ENCODE results near the gene MAX.

Gene MAX

GRCh38 chr14:65072256-65072655 lies 30.1 kb downstream of the MAX start:
- Histone ChIP-seq H3K18ac (ENCODE audit: low read length) (no peak overlapping the region), H4K91ac (ENCODE audit: low read depth, low read length) (no peak overlapping the region), H3K23ac (ENCODE audit: low read length) (no peak overlapping the region), H3K9me3 (ENCODE audit: insufficient read depth, low read depth, low read length) (peaks cover 1% of the 10 kb centered on the region), H3K79me1 (ENCODE audit: low read length) (no peaks in the 10 kb centered on the region), H3K9ac (ENCODE audit: low read length) (no peak overlapping the region), H4K12ac (ENCODE audit: low read depth, low read length) (no peak overlapping the region), H4K8ac (ENCODE audit: low read depth, low read length) (no peak overlapping the region), H2AK5ac (ENCODE audit: low read length) (no peak overlapping the region), H3K4ac (ENCODE audit: low read depth, low read length) (no peak overlapping the region), H2BK5ac (ENCODE audit: low read depth, low read length, poor library complexity) (no peak overlapping the region), H3K79me2 (ENCODE audit: control insufficient read depth, insufficient read depth, low read length, poor library complexity) (peaks cover 1% of the 10 kb centered on the region), H3K36me3 (ENCODE audit: control insufficient read depth in 1 of 2, insufficient read depth in 2 of 2, low read length in 2 of 2) (peaks cover 34 to 40% of the 10 kb centered on the region in 2 experiments), H3K27ac (ENCODE audit: low read depth, low read length) (no peak overlapping the region), H2AFZ (ENCODE audit: insufficient read depth, low read length, poor library complexity) (no peak overlapping the region), H2BK120ac (ENCODE audit: insufficient read depth, low read length, poor library complexity) (peak overlapping the region; percentile 2), H3K27me3 (ENCODE audit: insufficient read depth, low read length) (no peaks in the 10 kb centered on the region), H3K4me3 (ENCODE audit: low read depth, low read length) (no peak overlapping the region), H2BK12ac (ENCODE audit: low read length) (no peak overlapping the region), H3K4me2 (ENCODE audit: low read length) (no peak overlapping the region), H3K4me1 (ENCODE audit: control insufficient read depth in 1 of 2, insufficient read depth in 2 of 2, low read length in 2 of 2) (no peaks in the 10 kb centered on the region), H3K14ac (ENCODE audit: low read length) (no peak overlapping the region)
- DNase-seq: no peak
- no CpG with 5 or more reads among the region's 6 CpGs for WGBS (ENCODE audit: extremely low coverage, insufficient coverage, insufficient read length)

- Histone ChIP-seq H3K23ac (ENCODE audit: low read length) (no peak overlapping the region), H3K4me1 (ENCODE audit: control insufficient read depth in 1 of 2, insufficient read depth in 2 of 2, low read length in 2 of 2) (no peaks in the 10 kb centered on the region), H3K18ac (ENCODE audit: low read length) (no peak overlapping the region), H3K9ac (ENCODE audit: low read length) (no peak overlapping the region), H2BK5ac (ENCODE audit: low read depth, low read length, poor library complexity) (no peak overlapping the region), H3K9me3 (ENCODE audit: insufficient read depth, low read depth, low read length) (peaks cover 1% of the 10 kb centered on the region), H4K91ac (ENCODE audit: low read depth, low read length) (no peak overlapping the region), H4K8ac (ENCODE audit: low read depth, low read length) (no peak overlapping the region), H3K36me3 (ENCODE audit: control insufficient read depth in 1 of 2, insufficient read depth in 2 of 2, low read length in 2 of 2) (peaks cover 28 to 35% of the 10 kb centered on the region in 2 experiments), H3K4me2 (ENCODE audit: low read length) (no peak overlapping the region), H2AFZ (ENCODE audit: insufficient read depth, low read length, poor library complexity) (no peak overlapping the region), H3K27me3 (ENCODE audit: insufficient read depth, low read length) (no peaks in the 10 kb centered on the region), H2BK120ac (ENCODE audit: insufficient read depth, low read length, poor library complexity) (no peak overlapping the region), H2AK5ac (ENCODE audit: low read length) (no peak overlapping the region), H2BK12ac (ENCODE audit: low read length) (no peak overlapping the region), H4K12ac (ENCODE audit: low read depth, low read length) (no peak overlapping the region), H3K27ac (ENCODE audit: low read depth, low read length) (no peak overlapping the region), H3K4ac (ENCODE audit: low read depth, low read length) (no peak overlapping the region), H3K79me1 (ENCODE audit: low read length) (no peaks in the 10 kb centered on the region), H3K79me2 (ENCODE audit: control insufficient read depth, insufficient read depth, low read length, poor library complexity) (peaks cover 1% of the 10 kb centered on the region), H3K14ac (ENCODE audit: low read length) (no peak overlapping the region), H3K4me3 (ENCODE audit: low read depth, low read length) (no peak overlapping the region)
- DNase-seq: no peak
- WGBS (ENCODE audit: extremely low coverage, insufficient coverage, insufficient read length): no CpG with 5 or more reads among the region's 3 CpGs
These were observed 30.8 kb downstream of the MAX start for GRCh38 chr14:65071544-65071943.

- no peak overlapping the region for H3K18ac ChIP-seq (ENCODE audit: low read length)
- H3K4ac ChIP-seq (ENCODE audit: low read depth, low read length): no peak overlapping the region
- peaks cover 1% of the 10 kb centered on the region for H3K79me2 ChIP-seq (ENCODE audit: control insufficient read depth, insufficient read depth, low read length, poor library complexity)
- no peaks in the 10 kb centered on the region for H3K27me3 ChIP-seq (ENCODE audit: insufficient read depth, low read length)
- H3K23ac ChIP-seq (ENCODE audit: low read length): no peak overlapping the region
- peaks cover 6 to 8% of the 10 kb centered on the region in 2 experiments for H3K4me1 ChIP-seq (ENCODE audit: control insufficient read depth in 1 of 2, insufficient read depth in 2 of 2, low read length in 2 of 2)
- no CpG with 5 or more reads among the region's 12 CpGs for WGBS (ENCODE audit: extremely low coverage, insufficient coverage, insufficient read length)
- H4K8ac ChIP-seq (ENCODE audit: low read depth, low read length): no peak overlapping the region
- H2AFZ ChIP-seq (ENCODE audit: insufficient read depth, low read length, poor library complexity): no peak overlapping the region
- H2BK12ac ChIP-seq (ENCODE audit: low read length): no peak overlapping the region
- H4K12ac ChIP-seq (ENCODE audit: low read depth, low read length): no peak overlapping the region
- DNase-seq: peak; percentile 53 to 79
- peak overlapping the region; percentile 4 for H3K4me3 ChIP-seq (ENCODE audit: low read depth, low read length)
- H3K4me2 ChIP-seq (ENCODE audit: low read length): no peak overlapping the region
- no peak overlapping the region for H3K27ac ChIP-seq (ENCODE audit: low read depth, low read length)
- H3K9me3 ChIP-seq (ENCODE audit: insufficient read depth, low read depth, low read length): peaks cover 6% of the 10 kb centered on the region
- no peaks in the 10 kb centered on the region for H3K79me1 ChIP-seq (ENCODE audit: low read length)
- H3K14ac ChIP-seq (ENCODE audit: low read length): no peak overlapping the region
- H3K36me3 ChIP-seq (ENCODE audit: control insufficient read depth in 1 of 2, insufficient read depth in 2 of 2, low read length in 2 of 2): peaks cover 20 to 27% of the 10 kb centered on the region in 2 experiments
- H2AK5ac ChIP-seq (ENCODE audit: low read length): no peak overlapping the region
- H4K91ac ChIP-seq (ENCODE audit: low read depth, low read length): no peak overlapping the region
- no peak overlapping the region for H3K9ac ChIP-seq (ENCODE audit: low read length)
- no peak overlapping the region for H2BK5ac ChIP-seq (ENCODE audit: low read depth, low read length, poor library complexity)
- no peak overlapping the region for H2BK120ac ChIP-seq (ENCODE audit: insufficient read depth, low read length, poor library complexity)
These were observed 31.8 kb downstream of the MAX start for GRCh38 chr14:65070471-65070976.

- Histone ChIP-seq H3K18ac (ENCODE audit: low read length) (no peak overlapping the region), H2BK5ac (ENCODE audit: low read depth, low read length, poor library complexity) (no peak overlapping the region), H3K4me1 (ENCODE audit: control insufficient read depth in 1 of 2, insufficient read depth in 2 of 2, low read length in 2 of 2) (peaks cover 6 to 9% of the 10 kb centered on the region in 2 experiments), H3K27me3 (ENCODE audit: insufficient read depth, low read length) (no peaks in the 10 kb centered on the region), H3K23ac (ENCODE audit: low read length) (no peak overlapping the region), H2BK120ac (ENCODE audit: insufficient read depth, low read length, poor library complexity) (no peak overlapping the region), H3K27ac (ENCODE audit: low read depth, low read length) (no peak overlapping the region), H2AK5ac (ENCODE audit: low read length) (no peak overlapping the region), H3K36me3 (ENCODE audit: control insufficient read depth in 1 of 2, insufficient read depth in 2 of 2, low read length in 2 of 2) (peaks cover 21 to 29% of the 10 kb centered on the region in 2 experiments), H3K4me3 (ENCODE audit: low read depth, low read length) (no peak overlapping the region), H3K79me2 (ENCODE audit: control insufficient read depth, insufficient read depth, low read length, poor library complexity) (peaks cover 1% of the 10 kb centered on the region), H3K79me1 (ENCODE audit: low read length) (no peaks in the 10 kb centered on the region), H2AFZ (ENCODE audit: insufficient read depth, low read length, poor library complexity) (no peak overlapping the region), H4K91ac (ENCODE audit: low read depth, low read length) (no peak overlapping the region), H4K8ac (ENCODE audit: low read depth, low read length) (no peak overlapping the region), H2BK12ac (ENCODE audit: low read length) (no peak overlapping the region), H3K14ac (ENCODE audit: low read length) (no peak overlapping the region), H3K4ac (ENCODE audit: low read depth, low read length) (no peak overlapping the region), H3K9me3 (ENCODE audit: insufficient read depth, low read depth, low read length) (peaks cover 6% of the 10 kb centered on the region), H3K4me2 (ENCODE audit: low read length) (no peak overlapping the region), H3K9ac (ENCODE audit: low read length) (no peak overlapping the region), H4K12ac (ENCODE audit: low read depth, low read length) (no peak overlapping the region)
- no peak for DNase-seq
- no CpG with 5 or more reads among the region's 5 CpGs for WGBS (ENCODE audit: extremely low coverage, insufficient coverage, insufficient read length)
These were observed 32.4 kb downstream of the MAX start for GRCh38 chr14:65069874-65070413.

All from trophoblast cell (in vitro differentiated cells and primary cell).